LNCAP (cell line): ENCODE results near the gene RBP4.

Experiments
- TF ChIP-seq, protein P1 (sequence below): fragments of 450-650 bp; IDR thresholded peaks from 2 replicates; pipeline ENCODE4 v1.5.1; 2017; ENCODE audit warnings: mild to moderate bottlenecking

Gene RBP4

DNA sequence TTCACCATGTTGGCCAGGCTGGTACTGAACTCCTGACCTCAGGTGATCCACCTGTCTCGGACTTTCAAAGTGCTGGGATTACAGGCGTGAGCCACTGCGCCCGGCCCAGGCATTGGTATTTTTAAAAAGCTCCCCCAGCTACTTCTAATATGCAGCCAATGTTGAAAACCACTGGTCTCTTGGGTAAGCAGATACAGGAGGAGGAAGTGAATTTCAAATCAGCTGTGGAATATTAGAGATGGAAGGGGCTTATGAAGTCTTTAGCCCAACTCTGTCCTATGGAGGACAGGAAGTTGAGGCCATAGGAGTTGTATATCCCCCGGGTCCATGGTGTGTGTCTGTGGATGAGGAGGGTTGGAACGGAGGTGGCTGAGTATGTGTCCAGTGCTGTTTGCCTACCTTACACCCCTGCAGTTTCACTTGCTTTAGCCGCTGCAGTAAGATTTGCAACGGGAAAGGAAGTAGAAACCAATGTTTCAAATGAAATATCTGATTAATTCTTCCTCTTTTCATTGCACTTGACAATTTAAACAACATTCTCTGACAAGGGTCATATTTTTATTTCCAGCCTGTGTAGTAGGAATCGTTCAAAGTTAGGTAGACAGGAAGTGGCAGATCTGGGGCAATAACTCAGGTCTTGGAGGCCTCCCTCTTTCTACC lies 14.7 kb upstream of the RBP4 start:
- TF ChIP-seq, protein P1, sequence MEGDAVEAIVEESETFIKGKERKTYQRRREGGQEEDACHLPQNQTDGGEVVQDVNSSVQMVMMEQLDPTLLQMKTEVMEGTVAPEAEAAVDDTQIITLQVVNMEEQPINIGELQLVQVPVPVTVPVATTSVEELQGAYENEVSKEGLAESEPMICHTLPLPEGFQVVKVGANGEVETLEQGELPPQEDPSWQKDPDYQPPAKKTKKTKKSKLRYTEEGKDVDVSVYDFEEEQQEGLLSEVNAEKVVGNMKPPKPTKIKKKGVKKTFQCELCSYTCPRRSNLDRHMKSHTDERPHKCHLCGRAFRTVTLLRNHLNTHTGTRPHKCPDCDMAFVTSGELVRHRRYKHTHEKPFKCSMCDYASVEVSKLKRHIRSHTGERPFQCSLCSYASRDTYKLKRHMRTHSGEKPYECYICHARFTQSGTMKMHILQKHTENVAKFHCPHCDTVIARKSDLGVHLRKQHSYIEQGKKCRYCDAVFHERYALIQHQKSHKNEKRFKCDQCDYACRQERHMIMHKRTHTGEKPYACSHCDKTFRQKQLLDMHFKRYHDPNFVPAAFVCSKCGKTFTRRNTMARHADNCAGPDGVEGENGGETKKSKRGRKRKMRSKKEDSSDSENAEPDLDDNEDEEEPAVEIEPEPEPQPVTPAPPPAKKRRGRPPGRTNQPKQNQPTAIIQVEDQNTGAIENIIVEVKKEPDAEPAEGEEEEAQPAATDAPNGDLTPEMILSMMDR, result no peak

DNA sequence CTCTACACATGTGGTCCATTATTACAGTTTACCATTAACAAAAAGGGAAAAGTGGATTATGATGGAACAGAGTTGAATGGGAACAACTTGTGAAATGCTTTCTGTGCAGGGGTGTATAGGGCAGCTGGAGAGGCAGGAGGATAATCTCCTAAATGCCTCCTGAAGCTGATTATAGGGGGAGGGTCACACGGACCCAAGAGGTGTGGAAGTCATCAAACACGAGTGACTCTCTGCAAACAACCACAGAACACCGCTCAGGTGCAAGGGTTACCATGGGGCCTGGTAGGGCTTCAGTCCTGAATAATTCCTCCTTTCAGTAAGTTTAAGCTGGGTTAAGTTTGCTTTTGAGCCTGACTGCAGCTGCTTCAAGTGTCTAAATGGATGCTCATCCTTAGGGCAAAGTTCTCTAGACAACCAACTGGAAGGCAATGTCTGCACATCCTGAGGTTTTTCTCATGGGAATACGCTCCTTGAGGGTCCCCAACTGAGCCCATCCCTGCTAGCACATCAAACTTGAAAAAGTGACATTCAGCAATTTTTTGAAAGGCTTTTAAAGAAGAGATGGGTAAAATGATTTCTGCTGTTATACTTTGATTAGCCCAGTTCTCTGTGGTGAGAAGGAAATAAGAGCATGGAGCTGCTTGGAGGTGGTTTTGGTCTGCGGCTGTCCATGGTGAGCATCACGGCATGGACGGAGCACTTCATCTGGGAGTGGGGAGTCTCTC lies 13.2 kb upstream of the RBP4 start:
- TF ChIP-seq, protein P1, result no peak

DNA sequence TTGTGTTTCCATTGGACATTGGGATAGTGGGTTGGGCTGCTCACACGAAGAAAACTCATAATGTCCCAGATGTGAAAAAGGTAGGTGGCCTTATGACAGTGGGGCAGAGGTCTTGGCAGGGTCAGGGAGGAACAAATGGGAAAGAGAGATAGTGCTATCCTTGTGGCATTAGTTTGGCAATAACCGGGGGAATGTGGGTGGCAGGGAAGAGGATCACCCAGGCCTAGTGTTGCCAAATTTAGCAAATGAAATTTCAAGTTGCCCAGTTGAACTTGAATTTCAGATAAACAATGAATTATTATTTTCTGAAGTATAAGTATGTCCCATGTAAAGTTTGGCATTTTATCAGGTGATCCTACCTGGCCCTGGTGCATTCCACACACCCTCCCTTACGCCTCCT lies 12.1 kb upstream of the RBP4 start:
- TF ChIP-seq, protein P1, result no peak

DNA sequence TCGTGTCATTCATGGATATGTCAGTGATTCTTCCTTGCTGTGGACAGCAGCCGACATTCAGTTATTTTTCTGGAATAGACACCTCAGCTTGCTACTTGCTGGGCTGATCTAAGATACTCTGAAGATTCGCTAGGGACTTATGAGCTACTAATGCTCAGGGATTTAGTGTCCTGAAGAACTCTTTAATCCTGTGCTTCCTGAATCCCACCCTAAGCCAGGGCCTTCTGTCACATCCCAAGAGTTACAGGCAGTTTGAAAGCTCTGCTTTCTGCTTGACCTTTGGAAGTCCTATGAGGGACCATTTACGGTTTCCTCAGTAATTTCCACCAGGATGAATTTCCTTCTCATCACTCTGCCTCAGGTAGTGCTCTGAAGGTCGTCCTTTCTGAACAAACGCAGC lies 11.3 kb upstream of the RBP4 start, which contains the start of gene PDE6C:
Gene PDE6C (plus strand): TSS at position 227 of the 400 bp plus-strand sequence. CDS start 189 bp downstream, outside the sequence.
- TF ChIP-seq, protein P1, result no peak

DNA sequence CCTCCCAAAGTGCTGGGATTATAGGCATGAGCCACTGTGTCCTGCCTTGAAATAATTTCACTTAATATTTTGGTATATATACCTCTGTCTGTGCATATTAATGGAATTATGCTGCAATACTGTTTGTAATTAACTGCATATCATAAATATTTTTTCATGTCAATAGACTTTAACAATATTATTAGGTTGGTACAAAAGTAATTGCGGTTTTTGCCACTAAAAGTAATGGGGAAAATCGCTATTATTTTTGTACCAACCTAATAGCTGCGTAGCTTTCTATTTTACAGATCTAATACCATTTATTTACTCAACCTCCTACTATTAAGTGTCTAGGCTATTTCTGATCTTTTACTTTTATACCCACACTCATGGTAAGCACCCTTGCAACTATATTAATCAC lies 7.4 kb upstream of the RBP4 start:
- TF ChIP-seq, protein P1, result no peak

DNA sequence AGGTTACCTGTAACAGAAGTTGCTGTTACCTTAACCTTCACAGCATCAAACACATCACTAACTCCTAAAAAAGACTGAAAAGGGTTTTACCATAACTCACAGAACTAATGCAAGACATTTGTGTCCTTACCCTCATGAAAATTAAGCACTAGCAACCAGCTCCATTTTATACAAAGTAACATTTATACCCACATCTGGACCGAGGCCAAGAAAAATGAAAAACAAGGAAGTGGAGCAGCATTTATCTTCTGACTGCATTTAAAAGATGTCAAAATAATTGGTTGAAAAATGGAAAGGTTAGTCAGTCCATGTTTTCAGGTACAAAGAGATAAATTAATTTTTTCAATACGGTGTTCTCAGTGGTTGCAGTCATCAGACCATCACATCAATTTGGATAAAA lies 3.1 kb upstream of the RBP4 start:
- TF ChIP-seq, protein P1, result no peak

DNA sequence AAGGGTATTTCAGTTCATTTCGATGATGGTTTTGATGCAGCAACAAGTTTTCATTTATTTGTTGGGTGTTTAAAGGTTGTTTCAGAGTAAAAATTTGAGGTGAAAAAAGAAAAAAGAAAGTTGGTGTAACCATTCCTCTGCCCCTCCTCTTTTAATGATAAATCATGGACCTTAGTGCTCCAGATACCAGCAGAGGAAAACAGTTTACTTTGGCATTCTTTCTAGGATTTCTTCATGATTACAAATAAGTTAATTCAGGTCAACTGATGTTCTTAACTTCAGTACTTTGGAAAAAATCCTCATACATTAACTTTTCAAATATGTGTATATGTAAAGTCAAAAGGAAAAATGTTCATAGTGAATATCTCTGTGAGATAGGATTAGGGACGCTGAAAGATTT lies 2.0 kb upstream of the RBP4 start:
- TF ChIP-seq, protein P1, result no peak
